Keratinocyte (primary cell): ENCODE data around the gene SLC37A1. TPM values are rescaled to one million over a fixed set of nuclear protein-coding genes. Genes with fewer than 3 reads are reported as not detected.

Source experiments
- DNase-seq: peaks from one replicate; pipeline ENCODE4 v3.0.0-alpha.2; 2011; ENCODE audit warnings: low read depth, missing footprints, low spot score
- FAIRE-seq: peaks from 2 replicates; lab custom pipeline; 2011; peaks lifted over from hg19 to GRCh38; lab: Jason Lieb, UNC
- H2AFZ ChIP-seq: 2 replicates; pipeline ENCODE4 v1.6.0; 2012; ENCODE audit warnings: low read length, control low read depth, inconsistent platforms; ENCODE audit not compliant: control insufficient read depth
- H3K27ac ChIP-seq: 2 replicates; pipeline ENCODE4 v1.5.1; 2011; ENCODE audit warnings: low read length; ENCODE audit not compliant: control insufficient read depth, insufficient read depth
- H3K27me3 ChIP-seq: 3 replicates; pipeline ENCODE4 v1.6.0; 2011; ENCODE audit warnings: low read length; ENCODE audit not compliant: control insufficient read depth, insufficient read depth; ENCODE audit errors: extremely low read depth
- H3K36me3 ChIP-seq, 2 experiments: 2 replicates in 1 of 2; 3 replicates in 1 of 2; pipeline ENCODE4 v1.5.1; 2011; ENCODE audit warnings: low read length in 2 of 2, mild to moderate bottlenecking in 1 of 2; ENCODE audit not compliant: control insufficient read depth in 2 of 2, insufficient read depth in 2 of 2; ENCODE audit errors: extremely low read depth in 1 of 2
- H3K4me1 ChIP-seq: 3 replicates; pipeline ENCODE4 v1.5.1; 2011; ENCODE audit warnings: low read length; ENCODE audit not compliant: control insufficient read depth, insufficient read depth; ENCODE audit errors: extremely low read depth
- H3K4me2 ChIP-seq: 3 replicates; pipeline ENCODE4 v1.6.0; 2011; ENCODE audit warnings: low read depth, low read length; ENCODE audit not compliant: control insufficient read depth, insufficient read depth; ENCODE audit errors: extremely low read depth
- H3K4me3 ChIP-seq, 3 experiments: fragments of 200-600 bp in 1 of 3; sonication (generic) in 1 of 3; 2 replicates in 2 of 3; 3 replicates in 1 of 3; pipeline ENCODE4 v1.5.1; 2011 to 2016; ENCODE audit warnings: low read length in 3 of 3, mild to moderate bottlenecking in 3 of 3, control low read depth in 2 of 3, inconsistent platforms in 1 of 3, low read depth in 1 of 3, mixed read lengths in 1 of 3, mixed run types in 1 of 3, moderate library complexity in 1 of 3; ENCODE audit not compliant: control insufficient read depth in 2 of 3, insufficient read depth in 2 of 3; ENCODE audit errors: extremely low read depth in 1 of 3
- H3K79me2 ChIP-seq: 2 replicates; pipeline ENCODE4 v1.6.0; 2012; ENCODE audit warnings: low read length; ENCODE audit not compliant: control insufficient read depth, insufficient read depth
- H3K9ac ChIP-seq: 3 replicates; pipeline ENCODE4 v1.6.0; 2011; ENCODE audit warnings: low read length; ENCODE audit not compliant: control insufficient read depth, insufficient read depth; ENCODE audit errors: extremely low read depth
- H3K9me1 ChIP-seq: 3 replicates; pipeline ENCODE4 v1.6.0; 2011; ENCODE audit warnings: low read length; ENCODE audit not compliant: control insufficient read depth, insufficient read depth; ENCODE audit errors: extremely low read depth
- H3K9me3 ChIP-seq: 2 replicates; pipeline ENCODE4 v1.5.1; 2012; ENCODE audit warnings: low read depth, low read length; ENCODE audit not compliant: control insufficient read depth
- H4K20me1 ChIP-seq: 3 replicates; pipeline ENCODE4 v1.6.0; 2011; ENCODE audit warnings: low read length; ENCODE audit not compliant: control insufficient read depth, insufficient read depth; ENCODE audit errors: extremely low read depth
- CTCF ChIP-seq, 3 experiments: IDR thresholded peaks in 1 of 3; conservative IDR thresholded peaks in 1 of 3; optimal IDR thresholded peaks in 1 of 3; 2 replicates in 2 of 3; 3 replicates in 1 of 3; pipeline versions ENCODE3 to v1.5.1; 2011; ENCODE audit warnings: low read length in 3 of 3, mild to moderate bottlenecking in 3 of 3, moderate library complexity in 2 of 3, control low read depth in 1 of 3, inconsistent platforms in 1 of 3; ENCODE audit not compliant: insufficient read depth in 2 of 3; ENCODE audit errors: extremely low read depth in 1 of 3
- EZH2 ChIP-seq: IDR thresholded peaks from one replicate; pipeline ENCODE4 v1.6.1; 2012; ENCODE audit warnings: inconsistent platforms, mild to moderate bottlenecking, low read length, moderate library complexity
- dilution Hi-C: fragments of 300-500 bp; cut with MboI; formaldehyde crosslinking; loops from one replicate; pipeline ENCODE4 v1.7.0; 2020; ENCODE audit warnings: low sequenced_read_pairs; ENCODE audit not compliant: extremely low pct_ligation_motif_present
- polyA plus RNA-seq, 5 experiments: library from polyadenylated mRNA; depleted of rRNA in 3 of 5; stranded (reverse) in 3 of 5; stranded (forward) in 1 of 5; unstranded in 1 of 5; fragments of >200 nt; gene quantifications; 1 replicate in 1 of 5; 2 replicates in 3 of 5; 3 replicates in 1 of 5; pipeline versions ENCODE4 v1.2.1 to v1.2.3, GENCODE V29; 2011 to 2012; ENCODE audit warnings: missing spikeins in 2 of 5, low read depth in 1 of 5, low replicate concordance in 1 of 5

The SLC37A1 gene
- polyA plus RNA-seq, 1 donor (not counting 4 experiments of a cell fraction or from before 2014, with no cell fraction given), result 4.1 TPM

- H3K27ac ChIP-seq, result no peak overlapping the region
- no peak overlapping the region for H3K4me2 ChIP-seq
- no peaks in the 10 kb centered on the region for H3K9me3 ChIP-seq
- DNase-seq, result no peak
- H3K4me1 ChIP-seq, result no peaks in the 10 kb centered on the region
- no peaks in the 10 kb centered on the region for H3K9me1 ChIP-seq
- H3K79me2 ChIP-seq, result no peaks in the 10 kb centered on the region
- dilution Hi-C loops, result no loop called here
- H4K20me1 ChIP-seq, result no peaks in the 10 kb centered on the region
- H3K27me3 ChIP-seq, result peaks cover 5% of the 10 kb centered on the region
- H3K36me3 ChIP-seq, result peaks cover 0 to 1% of the 10 kb centered on the region in 2 experiments
- H3K4me3 ChIP-seq, result no peak overlapping the region
- H2AFZ ChIP-seq, result no peak overlapping the region
- no peak for TF ChIP-seq CTCF (optimal IDR thresholded peaks at IDR 0.05 in 1 of 3, IDR thresholded peaks at IDR 0.05 in 1 of 3, conservative IDR thresholded peaks at IDR 0.05 in 1 of 3; ENCODE audit: extremely low read depth in 1 of 3, insufficient read depth in 2 of 3, low read length in 3 of 3)
- no peak for TF ChIP-seq EZH2
- H3K9ac ChIP-seq, result no peak overlapping the region
- no peak for FAIRE-seq
Measured at GRCh38 chr21:42581336-42581992, 67.8 kb downstream of the SLC37A1 start.

GRCh38 chr21:42581993-42582786 lies 68.5 kb downstream of the SLC37A1 start:
- Histone ChIP-seq H3K4me2 (no peak overlapping the region), H3K79me2 (no peaks in the 10 kb centered on the region), H3K9me3 (no peaks in the 10 kb centered on the region), H3K9me1 (no peaks in the 10 kb centered on the region), H2AFZ (no peak overlapping the region), H4K20me1 (no peaks in the 10 kb centered on the region), H3K36me3 (peaks cover 0 to 1% of the 10 kb centered on the region in 2 experiments), H3K27ac (no peak overlapping the region), H3K9ac (no peak overlapping the region), H3K4me3 (no peak overlapping the region), H3K27me3 (peaks cover 5% of the 10 kb centered on the region), H3K4me1 (no peaks in the 10 kb centered on the region)
- DNase-seq, result no peak
- FAIRE-seq, result no peak
- TF ChIP-seq EZH2 (no peak), CTCF (optimal IDR thresholded peaks at IDR 0.05 in 1 of 3, IDR thresholded peaks at IDR 0.05 in 1 of 3, conservative IDR thresholded peaks at IDR 0.05 in 1 of 3; ENCODE audit: extremely low read depth in 1 of 3, insufficient read depth in 2 of 3, low read length in 3 of 3) (no peak)
- dilution Hi-C loops, result no loop called here
